Measurements from ENCODE around the gene CXCL13.
A peak's percentile ranks its signal among the peaks of the same experiment; 100 is the strongest.
"Not testable (repeated sequence)": the region's sequence is repeated elsewhere in the genome, so short reads cannot be mapped to it uniquely, and the experiment has no call there.

CXCL13 gene

GRCh38 chr4:77613267-77613666 is 7.6 kb downstream of the CXCL13 start:
- no peak for DNase-seq

- no peak for DNase-seq
Measured at GRCh38 chr4:77615153-77615552, 9.5 kb downstream of the CXCL13 start.

GRCh38 chr4:77617203-77617602 is 11.6 kb downstream of the CXCL13 start:
- DNase-seq = no peak

- DNase-seq = peak; percentile 53
Measured at GRCh38 chr4:77618383-77619241, 13.0 kb downstream of the CXCL13 start.

- DNase-seq = no peak
Measured at GRCh38 chr4:77619408-77619807, 13.8 kb downstream of the CXCL13 start.

GRCh38 chr4:77621254-77621653 is 15.6 kb downstream of the CXCL13 start:
- DNase-seq = no peak

- DNase-seq = no peak
Measured at GRCh38 chr4:77623091-77623490, 17.5 kb downstream of the CXCL13 start.

- no peak for DNase-seq
Measured at GRCh38 chr4:77624213-77624612, 18.6 kb downstream of the CXCL13 start.

GRCh38 chr4:77625485-77625884 is 19.9 kb downstream of the CXCL13 start:
- no peak for DNase-seq

GRCh38 chr4:77629885-77630284 is 24.3 kb downstream of the CXCL13 start:
- DNase-seq = no peak

GRCh38 chr4:77631276-77631675 is 25.7 kb downstream of the CXCL13 start:
- no peak for DNase-seq

GRCh38 chr4:77634132-77634785 is 28.6 kb downstream of the CXCL13 start:
- DNase-seq = no peak

- no peak for DNase-seq
Measured at GRCh38 chr4:77635246-77635645, 29.6 kb downstream of the CXCL13 start.

GRCh38 chr4:77635876-77636275 is 30.3 kb downstream of the CXCL13 start:
- no peak for DNase-seq

- DNase-seq = no peak
Measured at GRCh38 chr4:77636902-77637301, 31.3 kb downstream of the CXCL13 start.

GRCh38 chr4:77644069-77644468 is 38.4 kb downstream of the CXCL13 start:
- DNase-seq = not testable (repeated sequence)

GRCh38 chr4:77650787-77651186 is 45.2 kb downstream of the CXCL13 start:
- DNase-seq = no peak

- no peak for DNase-seq
Measured at GRCh38 chr4:77651820-77652219, 46.2 kb downstream of the CXCL13 start.

GRCh38 chr4:77652237-77652897 is 46.7 kb downstream of the CXCL13 start:
- DNase-seq = no peak

GRCh38 chr4:77653162-77653758 is 47.6 kb downstream of the CXCL13 start:
- DNase-seq = no peak

GRCh38 chr4:77660318-77660717 is 54.7 kb downstream of the CXCL13 start:
- not testable (repeated sequence) for DNase-seq

All from NCI-H1105 treated with DMSO at 0.1 percent for 48 hours (cell line).